Subcutaneous adipose tissue (tissue), 4 donors: ENCODE results near the gene C9orf152. TPM values are rescaled to one million over a fixed set of nuclear protein-coding genes. Genes with fewer than 3 reads are reported as not detected.

Source experiments
- total RNA-seq, 4 donors: library from RNA; depleted of rRNA; stranded (reverse); fragments of >200 nt; gene quantifications; one replicate each; pipeline ENCODE4 v1.1.0, GENCODE V29; 2016
- TF ChIP-seq, protein P1 (sequence below): fragments of 450-650 bp; IDR thresholded peaks from one replicate; pipeline ENCODE4 v1.5.1; 2016; ENCODE audit warnings: low read depth, mild to moderate bottlenecking, control low read depth, antibody characterized with exemption, moderate library complexity

The C9orf152 gene
- total RNA-seq, 4 donors from 2014 or later = not detected

DNA sequence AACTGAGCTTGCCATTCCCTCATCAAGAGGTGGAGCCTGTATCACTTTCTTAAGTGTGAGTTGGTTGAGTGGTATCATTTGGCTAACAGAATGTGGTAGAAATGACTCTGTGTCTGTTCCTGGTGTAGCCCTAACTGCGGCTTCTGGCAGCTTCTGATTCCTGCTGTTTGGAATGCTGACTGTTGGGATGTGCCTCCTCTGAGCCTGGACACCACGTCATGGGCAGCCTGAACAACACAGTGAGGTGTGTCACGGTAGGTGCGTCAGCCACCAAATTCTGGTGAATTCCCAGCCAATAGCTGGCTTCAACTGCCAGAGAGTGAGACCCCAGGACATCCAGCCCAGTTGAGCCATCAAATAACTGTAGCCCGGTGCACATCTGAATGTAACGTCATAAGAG lies 6.1 kb upstream of the C9orf152 start:
- TF ChIP-seq, protein P1, sequence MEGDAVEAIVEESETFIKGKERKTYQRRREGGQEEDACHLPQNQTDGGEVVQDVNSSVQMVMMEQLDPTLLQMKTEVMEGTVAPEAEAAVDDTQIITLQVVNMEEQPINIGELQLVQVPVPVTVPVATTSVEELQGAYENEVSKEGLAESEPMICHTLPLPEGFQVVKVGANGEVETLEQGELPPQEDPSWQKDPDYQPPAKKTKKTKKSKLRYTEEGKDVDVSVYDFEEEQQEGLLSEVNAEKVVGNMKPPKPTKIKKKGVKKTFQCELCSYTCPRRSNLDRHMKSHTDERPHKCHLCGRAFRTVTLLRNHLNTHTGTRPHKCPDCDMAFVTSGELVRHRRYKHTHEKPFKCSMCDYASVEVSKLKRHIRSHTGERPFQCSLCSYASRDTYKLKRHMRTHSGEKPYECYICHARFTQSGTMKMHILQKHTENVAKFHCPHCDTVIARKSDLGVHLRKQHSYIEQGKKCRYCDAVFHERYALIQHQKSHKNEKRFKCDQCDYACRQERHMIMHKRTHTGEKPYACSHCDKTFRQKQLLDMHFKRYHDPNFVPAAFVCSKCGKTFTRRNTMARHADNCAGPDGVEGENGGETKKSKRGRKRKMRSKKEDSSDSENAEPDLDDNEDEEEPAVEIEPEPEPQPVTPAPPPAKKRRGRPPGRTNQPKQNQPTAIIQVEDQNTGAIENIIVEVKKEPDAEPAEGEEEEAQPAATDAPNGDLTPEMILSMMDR = no peak

GRCh38 chr9:110213413-110214044 lies 5.6 kb upstream of the C9orf152 start:
- TF ChIP-seq, protein P1 = no peak

GRCh38 chr9:110207071-110207641 lies 803 bp downstream of the C9orf152 start:
- TF ChIP-seq, protein P1 = no peak

GRCh38 chr9:110206389-110206788 lies 1.6 kb downstream of the C9orf152 start:
- TF ChIP-seq, protein P1 = no peak

DNA sequence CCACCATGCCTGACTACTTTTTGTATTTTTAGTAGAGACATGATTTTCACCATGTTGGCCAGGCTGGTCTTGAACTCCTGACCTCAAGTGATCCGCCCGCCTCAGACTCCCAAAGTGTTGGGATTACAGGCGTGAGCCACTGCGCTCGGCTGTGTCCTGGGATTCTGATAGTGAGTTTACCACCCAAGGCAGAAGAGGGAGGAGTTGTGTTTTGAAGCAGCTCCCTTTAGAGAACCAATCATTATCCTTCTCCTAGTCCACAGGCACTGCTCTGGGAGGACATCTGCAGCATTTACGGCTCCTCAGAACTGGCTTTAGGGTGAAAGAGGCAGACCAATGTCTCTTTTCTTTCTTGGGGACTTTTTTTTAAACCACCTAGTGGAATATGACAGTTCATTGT lies 5.7 kb downstream of the C9orf152 start:
- TF ChIP-seq, protein P1 = no peak

- TF ChIP-seq, protein P1 = no peak
Measured at GRCh38 chr9:110199643-110200042, 8.3 kb downstream of the C9orf152 start.

- TF ChIP-seq, protein P1 = no peak
Measured at GRCh38 chr9:110198357-110198756, 9.6 kb downstream of the C9orf152 start.
